GM13976 (cell line): Measurements from ENCODE around the gene H1-8.
"Not testable (repeated sequence)": the region's sequence is repeated elsewhere in the genome, so short reads cannot be mapped to it uniquely, and the experiment has no call there.

Experiments used
- DNase-seq: peaks from one replicate; pipeline ENCODE4 v3.0.0; 2012; ENCODE audit warnings: low spot score
- in situ Hi-C: fragments of 300-500 bp; cut with MboI; formaldehyde crosslinking; loops from one replicate; pipeline ENCODE4 v1.12.0; 2022; ENCODE audit warnings: low sequenced_read_pairs, mixed read lengths, inconsistent platforms; ENCODE audit not compliant: unreplicated experiment
- TF ChIP-seq, protein P1 (sequence below): IDR thresholded peaks from 2 replicates; pipeline ENCODE4 v1.5.1; 2012; ENCODE audit warnings: borderline replicate concordance, mild to moderate bottlenecking; ENCODE audit not compliant: insufficient read depth; ENCODE audit errors: extremely low read depth, missing control alignments, control extremely low read depth

Gene H1-8

DNA sequence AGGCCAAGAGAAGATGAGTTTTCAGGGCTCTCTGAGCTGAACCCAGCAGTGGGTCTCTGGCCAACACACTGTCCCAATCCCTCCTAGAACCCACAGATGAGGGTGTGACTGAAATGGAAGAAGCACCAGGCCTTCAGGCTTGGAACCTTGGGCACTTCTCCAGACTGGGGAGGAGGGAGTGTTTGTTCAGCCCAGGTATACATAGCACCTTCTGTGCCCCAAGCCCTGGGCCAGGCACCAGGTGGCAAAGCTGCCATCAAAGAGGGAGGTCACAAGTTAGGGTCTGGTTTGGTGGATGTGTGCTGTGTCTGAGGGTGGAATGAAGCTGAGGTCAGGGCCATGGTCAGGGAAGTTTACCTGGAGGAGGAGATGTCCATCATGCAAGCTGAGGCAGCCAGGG, 30.4 kb upstream of the H1-8 start:
- DNase-seq = no peak
- in situ Hi-C loops = no loop called here
- TF ChIP-seq, protein P1, sequence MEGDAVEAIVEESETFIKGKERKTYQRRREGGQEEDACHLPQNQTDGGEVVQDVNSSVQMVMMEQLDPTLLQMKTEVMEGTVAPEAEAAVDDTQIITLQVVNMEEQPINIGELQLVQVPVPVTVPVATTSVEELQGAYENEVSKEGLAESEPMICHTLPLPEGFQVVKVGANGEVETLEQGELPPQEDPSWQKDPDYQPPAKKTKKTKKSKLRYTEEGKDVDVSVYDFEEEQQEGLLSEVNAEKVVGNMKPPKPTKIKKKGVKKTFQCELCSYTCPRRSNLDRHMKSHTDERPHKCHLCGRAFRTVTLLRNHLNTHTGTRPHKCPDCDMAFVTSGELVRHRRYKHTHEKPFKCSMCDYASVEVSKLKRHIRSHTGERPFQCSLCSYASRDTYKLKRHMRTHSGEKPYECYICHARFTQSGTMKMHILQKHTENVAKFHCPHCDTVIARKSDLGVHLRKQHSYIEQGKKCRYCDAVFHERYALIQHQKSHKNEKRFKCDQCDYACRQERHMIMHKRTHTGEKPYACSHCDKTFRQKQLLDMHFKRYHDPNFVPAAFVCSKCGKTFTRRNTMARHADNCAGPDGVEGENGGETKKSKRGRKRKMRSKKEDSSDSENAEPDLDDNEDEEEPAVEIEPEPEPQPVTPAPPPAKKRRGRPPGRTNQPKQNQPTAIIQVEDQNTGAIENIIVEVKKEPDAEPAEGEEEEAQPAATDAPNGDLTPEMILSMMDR = no peak

- no peak for DNase-seq
- TF ChIP-seq, protein P1 = no peak
- in situ Hi-C loops = no loop called here
Observed at GRCh38 chr3:129513705-129514104, 29.3 kb upstream of the H1-8 start.

DNA sequence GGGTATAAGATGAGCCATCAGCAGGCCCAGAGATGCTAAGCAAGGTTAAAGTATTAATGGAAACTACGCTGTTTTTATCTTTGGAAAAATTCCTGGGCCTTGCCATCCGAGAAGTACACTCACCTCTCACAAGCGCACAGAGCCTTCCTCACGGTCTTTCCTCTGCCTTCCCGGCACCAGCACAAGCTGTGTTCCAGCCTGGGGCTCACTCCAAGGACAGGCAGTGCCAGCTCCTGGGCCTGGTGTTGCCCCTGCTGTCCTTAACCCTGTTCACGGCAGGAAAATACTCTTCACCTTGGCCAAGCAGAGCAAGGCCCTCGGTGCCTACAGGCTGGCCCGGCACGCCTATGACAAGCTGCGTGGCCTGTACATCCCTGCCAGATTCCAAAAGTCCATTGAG, 28.9 kb upstream of the H1-8 start:
- DNase-seq = no peak
- in situ Hi-C loops = no loop called here
- TF ChIP-seq, protein P1 = no peak

DNA sequence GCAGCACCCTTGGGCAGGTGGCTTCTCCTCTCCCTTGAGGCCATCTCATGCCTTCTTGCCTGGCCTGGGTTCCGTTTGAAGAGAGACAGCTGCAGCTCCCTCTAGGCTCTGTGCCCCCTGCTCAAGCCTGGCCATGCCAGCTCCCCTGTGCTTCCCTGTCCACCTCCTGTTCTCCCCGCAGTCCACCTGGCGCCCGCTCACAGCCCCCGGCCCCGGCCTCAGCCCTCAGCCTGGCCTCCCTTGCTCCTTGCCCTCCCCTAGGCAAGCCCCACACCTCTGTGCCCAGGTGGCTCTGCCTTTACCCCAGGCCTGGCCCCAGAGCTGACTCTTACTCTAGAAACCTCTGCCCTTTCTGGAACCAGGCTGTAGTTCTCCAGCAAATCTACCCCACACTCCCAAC, 28.4 kb upstream of the H1-8 start:
- in situ Hi-C loops = no loop called here
- no peak for DNase-seq
- TF ChIP-seq, protein P1 = no peak

GRCh38 chr3:129515108-129515820, 27.7 kb upstream of the H1-8 start:
- DNase-seq, in situ Hi-C loops: not testable (repeated sequence)

DNA sequence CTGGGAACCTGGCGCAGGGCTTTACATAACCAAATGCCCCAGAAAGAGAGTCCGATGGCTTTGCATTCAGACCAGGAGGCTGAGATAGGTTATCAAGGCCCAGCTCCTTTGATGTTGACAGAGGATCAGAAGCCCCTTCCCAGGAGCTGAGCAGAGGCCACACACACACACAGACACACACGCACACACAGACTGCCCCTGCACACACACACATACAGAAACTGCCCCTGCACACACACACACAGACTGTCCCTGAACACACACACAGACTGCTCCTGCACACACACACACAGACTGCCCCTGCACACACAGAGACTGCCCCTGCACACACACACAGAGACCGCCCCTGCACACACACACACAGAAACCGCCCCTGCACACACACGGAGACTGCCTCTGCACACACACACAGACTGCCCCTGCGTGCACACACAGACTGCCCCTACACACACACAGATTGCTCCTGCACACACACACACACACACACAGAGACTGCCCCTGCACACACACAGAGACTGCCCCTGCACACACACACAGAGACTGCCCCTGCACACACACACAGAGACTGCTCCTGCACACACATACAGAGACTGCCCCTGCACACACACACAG, 27.0 kb upstream of the H1-8 start:
- in situ Hi-C loops, DNase-seq: not testable (repeated sequence)

DNA sequence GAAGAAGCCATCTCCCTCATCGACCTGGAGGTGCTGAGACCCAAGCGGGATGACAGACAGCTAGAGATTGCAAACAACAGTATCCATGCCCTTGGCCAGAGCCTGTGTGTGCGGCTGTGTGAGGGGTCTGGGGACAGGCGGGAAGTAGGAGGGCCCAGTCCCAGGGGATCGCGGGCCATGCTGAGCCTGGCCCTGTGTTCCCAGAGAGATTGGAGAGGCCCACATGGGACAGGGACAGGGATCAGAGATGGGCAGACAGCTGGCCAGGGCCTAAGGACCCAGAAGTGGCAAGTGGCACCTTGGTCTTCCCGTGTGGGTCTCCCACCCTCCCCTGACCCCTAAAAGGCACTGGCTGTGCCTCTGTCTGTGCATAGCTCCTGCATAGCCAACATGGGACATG, 25.5 kb upstream of the H1-8 start:
- DNase-seq = no peak
- in situ Hi-C loops = no loop called here
- TF ChIP-seq, protein P1 = no peak
